Measurements from ENCODE around the gene USP13.

Gene USP13

DNA sequence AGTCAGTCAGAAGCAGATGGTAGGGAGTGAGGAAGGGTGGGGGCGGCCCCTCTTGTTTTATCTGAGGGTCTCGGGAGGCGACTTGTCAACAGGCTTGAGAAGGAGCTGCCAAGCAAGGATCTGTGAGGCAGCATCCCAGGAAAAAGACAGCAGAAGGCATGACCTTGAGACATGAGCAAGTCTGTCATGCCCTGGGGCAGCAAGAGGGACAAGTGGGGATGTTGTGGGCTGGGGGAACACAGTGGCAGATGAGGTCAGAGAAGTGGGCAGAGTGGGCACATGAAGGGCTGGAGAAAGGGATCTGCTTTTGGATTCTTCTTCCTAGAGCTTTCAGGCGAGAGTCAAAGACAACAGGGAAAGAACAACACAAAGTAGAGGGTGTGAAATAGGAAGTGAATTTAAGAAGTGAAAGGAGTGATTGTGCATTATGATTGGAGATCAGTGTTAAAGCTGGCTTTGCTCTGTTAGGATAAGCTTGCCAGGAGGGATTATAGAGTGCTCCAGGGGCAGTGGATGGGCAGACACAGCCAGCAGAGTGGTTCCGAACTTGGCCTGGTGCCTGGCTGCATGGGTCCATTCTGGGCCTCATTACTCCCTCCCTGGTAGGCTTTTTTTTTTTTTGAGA, 73.3 kb downstream of the USP13 start:
- Histone ChIP-seq H3K4me3 (ENCODE audit: low read depth in 1 of 2, low read length in 2 of 2) (no peak overlapping the region), H3K9me3 (ENCODE audit: low read length) (no peaks in the 10 kb centered on the region), H3K4me1 (ENCODE audit: insufficient read depth, low read length) (no peaks in the 10 kb centered on the region), H3K27ac (ENCODE audit: low read depth, low read length) (no peak overlapping the region), H3K9ac (ENCODE audit: low read length) (no peak overlapping the region), H3K36me3 (ENCODE audit: insufficient read depth, low read length) (no peaks in the 10 kb centered on the region), H3K27me3 (ENCODE audit: control insufficient read depth in 1 of 2, insufficient read depth in 2 of 2, low read length in 2 of 2) (no peaks in the 10 kb centered on the region)

GRCh38 chr3:179729086-179729485, 76.2 kb downstream of the USP13 start:
- H3K9me3 ChIP-seq (ENCODE audit: low read length) = no peaks in the 10 kb centered on the region
- H3K9ac ChIP-seq (ENCODE audit: low read length) = no peak overlapping the region
- peaks cover 8% of the 10 kb centered on the region for H3K36me3 ChIP-seq (ENCODE audit: insufficient read depth, low read length)
- no peaks in the 10 kb centered on the region for H3K27me3 ChIP-seq (ENCODE audit: control insufficient read depth in 1 of 2, insufficient read depth in 2 of 2, low read length in 2 of 2)
- no peaks in the 10 kb centered on the region for H3K4me1 ChIP-seq (ENCODE audit: insufficient read depth, low read length)
- no peak overlapping the region for H3K4me3 ChIP-seq (ENCODE audit: low read depth in 1 of 2, low read length in 2 of 2)
- no peak overlapping the region for H3K27ac ChIP-seq (ENCODE audit: low read depth, low read length)

DNA sequence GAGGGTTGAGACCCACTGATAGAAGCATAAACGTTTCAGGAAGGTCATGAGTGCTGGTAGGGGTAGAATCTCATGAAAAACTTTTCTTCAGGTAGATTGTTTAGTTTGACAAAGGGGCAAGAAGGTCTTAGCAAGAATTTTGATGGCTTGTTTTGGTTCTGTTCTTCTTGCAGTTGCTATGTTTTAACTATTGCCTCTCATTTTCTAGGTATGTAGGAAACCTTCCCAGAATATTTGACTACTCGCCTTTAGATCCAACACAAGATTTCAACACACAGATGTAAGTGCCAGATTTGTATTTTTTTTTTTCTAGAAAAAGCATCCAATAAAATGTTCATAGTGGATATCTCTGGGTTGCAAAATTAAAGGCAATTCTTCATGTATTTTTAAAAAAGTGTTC, 77.1 kb downstream of the USP13 start:
- no peaks in the 10 kb centered on the region for H3K9me3 ChIP-seq (ENCODE audit: low read length)
- H3K4me1 ChIP-seq (ENCODE audit: insufficient read depth, low read length) = no peaks in the 10 kb centered on the region
- H3K27ac ChIP-seq (ENCODE audit: low read depth, low read length) = no peak overlapping the region

DNA sequence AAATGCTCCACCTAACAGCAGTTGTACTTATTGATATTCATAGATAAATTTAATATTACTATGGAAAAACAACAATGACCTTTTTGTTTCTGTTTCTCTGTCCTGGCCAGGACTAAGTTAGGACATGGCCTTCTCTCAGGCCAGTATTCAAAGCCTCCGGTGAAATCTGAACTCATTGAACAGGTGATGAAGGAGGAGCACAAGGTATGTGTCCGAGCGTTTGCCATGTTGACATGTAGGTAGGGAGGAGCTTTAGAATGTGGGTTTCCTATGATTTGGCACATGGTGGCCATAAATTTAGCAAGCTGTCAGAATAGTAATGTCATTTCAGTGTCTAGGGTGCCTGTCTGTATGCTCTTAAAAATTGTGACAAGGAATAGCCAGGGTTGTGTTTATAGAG, 77.7 kb downstream of the USP13 start:
- no peak overlapping the region for H3K27ac ChIP-seq (ENCODE audit: low read depth, low read length)
- no peak overlapping the region for H3K9ac ChIP-seq (ENCODE audit: low read length)
- H3K9me3 ChIP-seq (ENCODE audit: low read length) = no peaks in the 10 kb centered on the region
- H3K4me3 ChIP-seq (ENCODE audit: low read depth in 1 of 2, low read length in 2 of 2) = no peak overlapping the region
- H3K4me1 ChIP-seq (ENCODE audit: insufficient read depth, low read length) = no peaks in the 10 kb centered on the region
- peaks cover 8% of the 10 kb centered on the region for H3K36me3 ChIP-seq (ENCODE audit: insufficient read depth, low read length)
- H3K27me3 ChIP-seq (ENCODE audit: control insufficient read depth in 1 of 2, insufficient read depth in 2 of 2, low read length in 2 of 2) = no peaks in the 10 kb centered on the region

More for the DNA sequence above, 77.1 kb downstream of the USP13 start:
- Histone ChIP-seq H3K36me3 (ENCODE audit: insufficient read depth, low read length) (peaks cover 8% of the 10 kb centered on the region), H3K4me3 (ENCODE audit: low read depth in 1 of 2, low read length in 2 of 2) (no peak overlapping the region), H3K27me3 (ENCODE audit: control insufficient read depth in 1 of 2, insufficient read depth in 2 of 2, low read length in 2 of 2) (no peaks in the 10 kb centered on the region), H3K9ac (ENCODE audit: low read length) (no peak overlapping the region)

- Histone ChIP-seq H3K36me3 (ENCODE audit: insufficient read depth, low read length) (peaks cover 8% of the 10 kb centered on the region), H3K4me3 (ENCODE audit: low read depth in 1 of 2, low read length in 2 of 2) (no peak overlapping the region), H3K9me3 (ENCODE audit: low read length) (no peaks in the 10 kb centered on the region), H3K9ac (ENCODE audit: low read length) (no peak overlapping the region), H3K4me1 (ENCODE audit: insufficient read depth, low read length) (no peaks in the 10 kb centered on the region), H3K27me3 (ENCODE audit: control insufficient read depth in 1 of 2, insufficient read depth in 2 of 2, low read length in 2 of 2) (no peaks in the 10 kb centered on the region), H3K27ac (ENCODE audit: low read depth, low read length) (no peak overlapping the region)
Observed at GRCh38 chr3:179731544-179731943, 78.7 kb downstream of the USP13 start.

GRCh38 chr3:179732661-179733348, 80.0 kb downstream of the USP13 start:
- Histone ChIP-seq H3K9me3 (ENCODE audit: low read length) (no peaks in the 10 kb centered on the region), H3K27me3 (ENCODE audit: control insufficient read depth in 1 of 2, insufficient read depth in 2 of 2, low read length in 2 of 2) (no peaks in the 10 kb centered on the region), H3K27ac (ENCODE audit: low read depth, low read length) (no peak overlapping the region), H3K4me3 (ENCODE audit: low read depth in 1 of 2, low read length in 2 of 2) (no peak overlapping the region), H3K4me1 (ENCODE audit: insufficient read depth, low read length) (no peaks in the 10 kb centered on the region), H3K9ac (ENCODE audit: low read length) (no peak overlapping the region), H3K36me3 (ENCODE audit: insufficient read depth, low read length) (peaks cover 8% of the 10 kb centered on the region)

GRCh38 chr3:179733797-179734196, 81.0 kb downstream of the USP13 start:
- Histone ChIP-seq H3K9ac (ENCODE audit: low read length) (no peak overlapping the region), H3K36me3 (ENCODE audit: insufficient read depth, low read length) (peaks cover 8% of the 10 kb centered on the region), H3K27me3 (ENCODE audit: control insufficient read depth in 1 of 2, insufficient read depth in 2 of 2, low read length in 2 of 2) (no peaks in the 10 kb centered on the region), H3K27ac (ENCODE audit: low read depth, low read length) (no peak overlapping the region), H3K9me3 (ENCODE audit: low read length) (no peaks in the 10 kb centered on the region), H3K4me3 (ENCODE audit: low read depth in 1 of 2, low read length in 2 of 2) (no peak overlapping the region), H3K4me1 (ENCODE audit: insufficient read depth, low read length) (no peaks in the 10 kb centered on the region)

GRCh38 chr3:179734497-179735281, 81.8 kb downstream of the USP13 start:
- H3K27ac ChIP-seq (ENCODE audit: low read depth, low read length) = no peak overlapping the region
- H3K4me3 ChIP-seq (ENCODE audit: low read depth in 1 of 2, low read length in 2 of 2) = no peak overlapping the region
- H3K27me3 ChIP-seq (ENCODE audit: control insufficient read depth in 1 of 2, insufficient read depth in 2 of 2, low read length in 2 of 2) = no peaks in the 10 kb centered on the region
- H3K9me3 ChIP-seq (ENCODE audit: low read length) = no peaks in the 10 kb centered on the region
- no peaks in the 10 kb centered on the region for H3K4me1 ChIP-seq (ENCODE audit: insufficient read depth, low read length)
- H3K36me3 ChIP-seq (ENCODE audit: insufficient read depth, low read length) = peaks cover 8% of the 10 kb centered on the region
- no peak overlapping the region for H3K9ac ChIP-seq (ENCODE audit: low read length)

GRCh38 chr3:179735321-179735720, 82.5 kb downstream of the USP13 start:
- Histone ChIP-seq H3K4me3 (ENCODE audit: low read depth in 1 of 2, low read length in 2 of 2) (no peak overlapping the region), H3K9ac (ENCODE audit: low read length) (no peak overlapping the region), H3K4me1 (ENCODE audit: insufficient read depth, low read length) (no peaks in the 10 kb centered on the region), H3K27ac (ENCODE audit: low read depth, low read length) (no peak overlapping the region), H3K27me3 (ENCODE audit: control insufficient read depth in 1 of 2, insufficient read depth in 2 of 2, low read length in 2 of 2) (no peaks in the 10 kb centered on the region), H3K36me3 (ENCODE audit: insufficient read depth, low read length) (peaks cover 8% of the 10 kb centered on the region), H3K9me3 (ENCODE audit: low read length) (no peaks in the 10 kb centered on the region)

DNA sequence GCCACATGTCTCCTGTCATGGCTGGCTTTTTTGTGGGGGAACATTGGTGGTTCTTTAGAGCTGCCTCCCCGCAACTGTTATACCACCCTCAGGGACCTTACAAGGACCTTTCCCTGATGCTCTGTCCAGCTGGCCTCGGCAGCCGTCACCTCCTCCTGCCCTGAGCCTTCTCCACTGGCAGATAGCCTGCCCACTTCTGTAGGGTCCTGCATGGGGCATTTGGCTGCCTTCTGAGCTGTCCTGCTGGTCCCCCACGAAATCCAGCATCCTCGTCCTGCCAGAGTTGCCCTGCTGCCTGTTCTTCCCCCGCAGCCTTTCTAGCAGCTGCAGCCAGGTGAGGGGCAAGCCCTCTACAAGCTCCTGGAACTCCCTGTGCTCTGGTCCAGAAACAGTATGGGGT, 86.2 kb downstream of the USP13 start:
- Histone ChIP-seq H3K27ac (ENCODE audit: low read depth, low read length) (no peak overlapping the region), H3K36me3 (ENCODE audit: insufficient read depth, low read length) (peaks cover 16% of the 10 kb centered on the region)

DNA sequence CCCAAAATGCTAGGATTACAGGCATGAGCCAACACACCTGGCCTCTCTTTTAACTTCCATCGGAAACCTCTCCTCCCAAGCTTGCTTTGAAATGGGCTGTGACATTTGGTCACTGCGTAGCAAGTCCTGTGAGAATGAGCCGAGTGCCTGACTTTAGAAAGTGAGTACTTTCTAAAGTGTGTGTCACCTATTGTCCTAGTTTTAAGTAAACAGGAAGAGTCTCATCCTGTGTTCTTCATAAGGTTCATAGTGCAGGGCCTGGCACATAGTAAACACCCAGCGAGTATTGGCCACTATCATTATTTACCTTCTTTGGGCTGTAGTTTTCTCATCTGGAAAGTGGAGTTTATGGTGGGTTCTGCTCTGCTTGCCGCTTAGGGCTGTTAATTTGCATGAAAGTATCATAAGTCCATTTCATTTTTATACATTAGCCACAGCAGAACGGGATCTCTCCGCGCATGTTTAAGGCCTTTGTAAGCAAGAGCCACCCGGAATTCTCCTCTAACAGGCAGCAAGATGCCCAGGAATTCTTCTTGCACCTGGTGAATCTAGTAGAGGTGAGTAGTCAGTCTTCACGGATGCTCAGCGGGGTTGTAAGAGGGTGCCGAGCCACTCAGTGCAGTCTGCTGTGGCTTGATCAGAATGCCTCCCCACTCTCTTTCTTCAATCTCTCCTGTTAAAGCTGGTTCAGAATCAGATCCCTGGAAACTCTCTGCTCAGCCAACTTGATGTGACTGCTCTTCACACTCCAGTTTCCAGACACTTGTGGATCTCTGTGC, 87.2 kb downstream of the USP13 start:
- no peaks in the 10 kb centered on the region for H3K27me3 ChIP-seq (ENCODE audit: control insufficient read depth in 1 of 2, insufficient read depth in 2 of 2, low read length in 2 of 2)
- no peaks in the 10 kb centered on the region for H3K9me3 ChIP-seq (ENCODE audit: low read length)
- H3K4me3 ChIP-seq (ENCODE audit: low read depth in 1 of 2, low read length in 2 of 2) = no peak overlapping the region
- no peaks in the 10 kb centered on the region for H3K4me1 ChIP-seq (ENCODE audit: insufficient read depth, low read length)
- H3K36me3 ChIP-seq (ENCODE audit: insufficient read depth, low read length) = peaks cover 16% of the 10 kb centered on the region
- no peak overlapping the region for H3K9ac ChIP-seq (ENCODE audit: low read length)
- no peak overlapping the region for H3K27ac ChIP-seq (ENCODE audit: low read depth, low read length)

More for the DNA sequence above, 86.2 kb downstream of the USP13 start:
- no peaks in the 10 kb centered on the region for H3K4me1 ChIP-seq (ENCODE audit: insufficient read depth, low read length)
- H3K9ac ChIP-seq (ENCODE audit: low read length) = no peak overlapping the region
- no peaks in the 10 kb centered on the region for H3K9me3 ChIP-seq (ENCODE audit: low read length)
- H3K4me3 ChIP-seq (ENCODE audit: low read depth in 1 of 2, low read length in 2 of 2) = no peak overlapping the region
- H3K27me3 ChIP-seq (ENCODE audit: control insufficient read depth in 1 of 2, insufficient read depth in 2 of 2, low read length in 2 of 2) = no peaks in the 10 kb centered on the region
